ENCODE results near the gene GP5.

The GP5 gene

GRCh38 chr3:194404365-194405140, 5.5 kb upstream of the GP5 start:
- peak; percentile 60 for TF ChIP-seq CTCF (IDR thresholded peaks at IDR 0.05; ENCODE audit: insufficient read depth, low read length, poor library complexity, severe bottlenecking)
- DNase-seq (ENCODE audit: extremely low read depth, insufficient read length) = no peak
- no peaks in the 10 kb centered on the region for H3K27me3 ChIP-seq (replicated peaks; ENCODE audit: control insufficient read depth, insufficient read depth, low read length)
- no peak overlapping the region for H3K4me3 ChIP-seq (replicated peaks; ENCODE audit: low read depth, low read length)
- H3K36me3 ChIP-seq (ENCODE audit: control insufficient read depth, insufficient read depth, low read length) = peaks cover 2% of the 10 kb centered on the region

GRCh38 chr3:194401868-194402329, 2.8 kb upstream of the GP5 start:
- Histone ChIP-seq H3K4me3 (replicated peaks; ENCODE audit: low read depth, low read length) (no peak overlapping the region), H3K36me3 (ENCODE audit: control insufficient read depth, insufficient read depth, low read length) (no peaks in the 10 kb centered on the region), H3K27me3 (replicated peaks; ENCODE audit: control insufficient read depth, insufficient read depth, low read length) (no peaks in the 10 kb centered on the region; the same call in 1 of the 2 replicates)
- no peak for DNase-seq (ENCODE audit: extremely low read depth, insufficient read length)
- TF ChIP-seq CTCF (IDR thresholded peaks at IDR 0.05; ENCODE audit: insufficient read depth, low read length, poor library complexity, severe bottlenecking) = no peak

- Histone ChIP-seq H3K27me3 (replicated peaks; ENCODE audit: control insufficient read depth, insufficient read depth, low read length) (no peaks in the 10 kb centered on the region; the same call in 1 of the 2 replicates), H3K4me3 (replicated peaks; ENCODE audit: low read depth, low read length) (no peak overlapping the region), H3K36me3 (ENCODE audit: control insufficient read depth, insufficient read depth, low read length) (no peaks in the 10 kb centered on the region)
- TF ChIP-seq CTCF (IDR thresholded peaks at IDR 0.05; ENCODE audit: insufficient read depth, low read length, poor library complexity, severe bottlenecking) = no peak
- no peak for DNase-seq (ENCODE audit: extremely low read depth, insufficient read length)
Observed at GRCh38 chr3:194401346-194401745, 2.3 kb upstream of the GP5 start.

GRCh38 chr3:194399874-194400411, 877 bp upstream of the GP5 start:
- DNase-seq (ENCODE audit: extremely low read depth, insufficient read length) = no peak
- H3K27me3 ChIP-seq (replicated peaks; ENCODE audit: control insufficient read depth, insufficient read depth, low read length) = no peaks in the 10 kb centered on the region; the same call in 1 of the 2 replicates
- TF ChIP-seq CTCF (IDR thresholded peaks at IDR 0.05; ENCODE audit: insufficient read depth, low read length, poor library complexity, severe bottlenecking) = no peak
- H3K4me3 ChIP-seq (replicated peaks; ENCODE audit: low read depth, low read length) = no peak overlapping the region
- H3K36me3 ChIP-seq (ENCODE audit: control insufficient read depth, insufficient read depth, low read length) = no peaks in the 10 kb centered on the region

- Histone ChIP-seq H3K27me3 (replicated peaks; ENCODE audit: control insufficient read depth, insufficient read depth, low read length) (no peaks in the 10 kb centered on the region; the same call in 1 of the 2 replicates), H3K4me3 (replicated peaks; ENCODE audit: low read depth, low read length) (no peak overlapping the region), H3K36me3 (ENCODE audit: control insufficient read depth, insufficient read depth, low read length) (no peaks in the 10 kb centered on the region)
- no peak for TF ChIP-seq CTCF (IDR thresholded peaks at IDR 0.05; ENCODE audit: insufficient read depth, low read length, poor library complexity, severe bottlenecking)
- peak; percentile 43 for DNase-seq (ENCODE audit: extremely low read depth, insufficient read length)
Observed at GRCh38 chr3:194397757-194398312, 1.2 kb downstream of the GP5 start.
